ENCODE measurements around the gene MBNL1. TPM values are rescaled to one million over a fixed set of nuclear protein-coding genes. Genes with fewer than 3 reads are reported as not detected.
A peak's percentile ranks its signal among the peaks of the same experiment; 100 is the strongest.

Gene MBNL1
- total RNA-seq, 6 experiments from 2014 or later: 49.9 to 89.6 (median 63.2) TPM

DNA sequence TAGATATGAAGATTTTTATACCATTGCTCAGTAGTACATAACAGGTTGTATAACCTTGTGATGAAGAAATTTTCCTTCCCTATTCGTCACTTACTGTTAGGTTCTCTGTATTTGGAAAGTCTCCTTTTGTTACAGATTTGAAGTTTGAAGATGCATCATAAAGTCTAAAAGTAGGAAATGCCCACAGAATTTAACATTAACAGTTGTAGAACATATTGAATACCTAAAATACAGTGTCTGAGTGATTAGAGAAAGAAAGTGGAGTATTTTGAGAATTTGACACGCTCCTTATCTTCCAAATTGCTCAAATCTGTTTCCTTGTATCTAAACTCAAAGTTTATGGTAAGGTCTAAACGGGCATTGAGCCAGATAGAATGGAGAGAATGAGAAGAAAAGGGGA, 111.3 kb downstream of the MBNL1 start:
- intact Hi-C loops (cut with DNase I): no loop called here
- DNase-seq (no peak), ATAC-seq (no peak)
- H3K4me3 ChIP-seq: no peak overlapping the region
- H3K27ac ChIP-seq: no peak overlapping the region
- H3K4me1 ChIP-seq: peaks cover 0 to 37% (median 14%) of the 10 kb centered on the region in 4 donors
- no peaks in the 10 kb centered on the region for H3K36me3 ChIP-seq
- 33% methylated on average over 3 of the region's 3 CpGs for WGBS (ENCODE audit: insufficient coverage, low coverage, low lambda C conversion rate, missing lambda C conversion rate)
- TF ChIP-seq, protein P1, sequence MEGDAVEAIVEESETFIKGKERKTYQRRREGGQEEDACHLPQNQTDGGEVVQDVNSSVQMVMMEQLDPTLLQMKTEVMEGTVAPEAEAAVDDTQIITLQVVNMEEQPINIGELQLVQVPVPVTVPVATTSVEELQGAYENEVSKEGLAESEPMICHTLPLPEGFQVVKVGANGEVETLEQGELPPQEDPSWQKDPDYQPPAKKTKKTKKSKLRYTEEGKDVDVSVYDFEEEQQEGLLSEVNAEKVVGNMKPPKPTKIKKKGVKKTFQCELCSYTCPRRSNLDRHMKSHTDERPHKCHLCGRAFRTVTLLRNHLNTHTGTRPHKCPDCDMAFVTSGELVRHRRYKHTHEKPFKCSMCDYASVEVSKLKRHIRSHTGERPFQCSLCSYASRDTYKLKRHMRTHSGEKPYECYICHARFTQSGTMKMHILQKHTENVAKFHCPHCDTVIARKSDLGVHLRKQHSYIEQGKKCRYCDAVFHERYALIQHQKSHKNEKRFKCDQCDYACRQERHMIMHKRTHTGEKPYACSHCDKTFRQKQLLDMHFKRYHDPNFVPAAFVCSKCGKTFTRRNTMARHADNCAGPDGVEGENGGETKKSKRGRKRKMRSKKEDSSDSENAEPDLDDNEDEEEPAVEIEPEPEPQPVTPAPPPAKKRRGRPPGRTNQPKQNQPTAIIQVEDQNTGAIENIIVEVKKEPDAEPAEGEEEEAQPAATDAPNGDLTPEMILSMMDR (IDR thresholded peaks at IDR 0.05): no peak
- TF ChIP-seq POLR2A (IDR thresholded peaks at IDR 0.05): no peak
- H3K9me3 ChIP-seq: no peaks in the 10 kb centered on the region
- H3K27me3 ChIP-seq: no peaks in the 10 kb centered on the region

DNA sequence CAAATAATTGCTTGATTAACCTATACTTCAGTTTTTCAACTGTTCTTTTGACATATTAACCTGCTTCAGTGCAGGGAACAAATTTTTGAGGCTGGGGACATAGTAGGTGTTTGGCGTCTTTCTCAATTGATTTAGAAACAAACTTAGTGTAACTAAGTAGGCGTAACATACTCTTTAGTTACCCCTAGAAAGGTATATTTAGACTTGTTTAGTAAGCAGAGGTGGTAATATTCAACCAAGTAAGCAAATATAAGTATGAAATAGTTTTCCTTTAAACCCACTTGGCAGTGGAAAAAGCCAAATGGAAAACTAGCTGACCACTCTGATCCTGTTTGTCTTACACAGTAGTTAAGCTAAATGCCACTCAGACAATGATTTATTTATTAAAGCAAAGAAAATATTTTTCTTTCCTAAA, 113.2 kb downstream of the MBNL1 start:
- Histone ChIP-seq H3K9me3 (no peaks in the 10 kb centered on the region), H3K27me3 (no peaks in the 10 kb centered on the region), H3K36me3 (no peaks in the 10 kb centered on the region), H3K4me1 (peaks cover 0 to 56% (median 14%) of the 10 kb centered on the region in 4 donors), H3K4me3 (peak overlapping the region; percentile 0 to 41 (median 28)), H3K27ac (peak overlapping the region; percentile 9 to 62 (median 59))
- ATAC-seq (peak; percentile 59 to 80 (median 64)), DNase-seq (no peak)
- intact Hi-C loops (cut with DNase I): no loop called here
- WGBS (ENCODE audit: insufficient coverage, low coverage, low lambda C conversion rate, missing lambda C conversion rate): 14% methylated on average over 2 of the region's 2 CpGs
- no peak for TF ChIP-seq POLR2A (IDR thresholded peaks at IDR 0.05)
- TF ChIP-seq, protein P1 (IDR thresholded peaks at IDR 0.05): no peak

DNA sequence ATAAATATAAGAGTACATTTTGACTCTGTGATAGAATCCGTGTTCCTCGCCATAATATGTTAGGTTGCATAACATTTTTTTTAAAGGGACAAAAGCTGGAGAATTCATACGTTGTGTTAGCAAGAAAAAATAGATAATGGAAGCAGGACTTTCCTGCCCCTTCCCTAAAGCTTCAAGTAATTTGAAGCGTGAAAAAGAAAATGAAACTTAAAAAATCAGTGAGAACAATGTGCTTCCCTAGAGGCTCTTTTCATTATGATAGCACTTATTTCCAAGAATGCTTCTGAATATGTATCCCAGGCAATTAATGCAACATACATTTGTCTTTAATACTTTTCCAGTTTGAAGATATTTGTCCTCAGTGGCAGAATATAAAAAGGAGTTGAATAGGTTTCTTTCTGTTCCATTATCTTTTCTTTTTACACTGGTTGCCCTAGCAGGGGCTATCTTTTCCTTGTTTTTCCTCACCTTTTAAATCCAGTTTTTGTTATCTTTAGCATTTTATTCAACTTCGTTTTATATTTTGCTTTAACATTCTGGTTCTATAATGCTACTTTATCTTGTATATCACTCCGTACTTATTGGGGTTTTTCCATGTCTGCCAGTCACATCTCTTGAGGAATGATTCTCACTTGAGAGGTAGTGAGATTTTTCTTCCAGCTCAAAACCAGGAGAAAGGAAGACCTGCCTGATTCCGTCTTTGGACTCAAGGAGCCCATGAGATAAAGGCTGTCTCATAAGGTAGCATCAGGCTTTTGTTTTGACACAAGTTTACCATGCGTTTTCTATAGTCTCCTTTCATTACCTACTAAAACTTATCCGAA, 113.8 kb downstream of the MBNL1 start:
- Histone ChIP-seq H3K4me3 (peak overlapping the region; percentile 0 to 41 (median 28)), H3K27me3 (no peaks in the 10 kb centered on the region), H3K9me3 (no peaks in the 10 kb centered on the region), H3K27ac (peak overlapping the region; percentile 9 to 62 (median 59)), H3K4me1 (peaks cover 0 to 60% (median 14%) of the 10 kb centered on the region in 4 donors), H3K36me3 (no peaks in the 10 kb centered on the region)
- intact Hi-C loops (cut with DNase I): no loop called here
- ATAC-seq (peak; percentile 42 to 72 (median 58)), DNase-seq (no peak)
- WGBS (ENCODE audit: insufficient coverage, low coverage, low lambda C conversion rate, missing lambda C conversion rate): 25% methylated on average over 9 of the region's 9 CpGs
- TF ChIP-seq, protein P1 (IDR thresholded peaks at IDR 0.05): no peak
- no peak for TF ChIP-seq POLR2A (IDR thresholded peaks at IDR 0.05)

DNA sequence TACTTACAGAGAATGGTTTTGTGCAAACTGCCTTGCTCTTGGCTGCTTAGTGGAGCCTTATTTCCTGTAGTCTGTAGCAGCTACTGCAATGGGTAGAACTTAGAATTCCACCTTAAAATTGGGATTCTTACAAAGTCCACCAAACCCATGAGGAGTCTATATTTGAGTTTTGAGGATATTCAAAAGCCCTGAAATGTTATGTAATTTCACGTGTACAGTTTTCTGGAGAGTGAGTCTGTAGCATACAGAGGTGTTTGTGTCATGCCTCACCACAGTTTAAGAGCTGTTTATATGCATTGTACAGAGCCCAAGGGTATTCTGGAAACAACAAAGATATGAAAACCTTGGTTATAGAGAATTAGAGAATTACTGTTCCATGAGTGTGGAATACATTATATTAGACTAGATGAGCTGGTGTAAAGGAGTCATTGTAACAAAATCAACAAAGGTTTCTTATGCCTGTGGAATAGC, 114.4 kb downstream of the MBNL1 start:
- TF ChIP-seq POLR2A (IDR thresholded peaks at IDR 0.05): no peak
- TF ChIP-seq, protein P1 (IDR thresholded peaks at IDR 0.05): no peak
- Histone ChIP-seq H3K27ac (peak overlapping the region in 2 of 3 donors; percentile 59 to 62), H3K4me3 (peak overlapping the region in 1 of 3 donors; percentile 28), H3K36me3 (no peaks in the 10 kb centered on the region), H3K27me3 (no peaks in the 10 kb centered on the region), H3K4me1 (peaks cover 0 to 60% (median 14%) of the 10 kb centered on the region in 4 donors), H3K9me3 (no peaks in the 10 kb centered on the region)
- 0% methylated on average over 1 of the region's 1 CpG for WGBS (ENCODE audit: insufficient coverage, low coverage, low lambda C conversion rate, missing lambda C conversion rate)
- ATAC-seq (peak in 3 of 4 donors; percentile 8 to 13 (median 11)), DNase-seq (no peak)
- intact Hi-C loops (cut with DNase I): no loop called here
